Bronchial smooth muscle cell (primary cell): ENCODE measurements around the gene EXOSC6. TPM values are rescaled to one million over a fixed set of nuclear protein-coding genes. Genes with fewer than 3 reads are reported as not detected.

ENCODE experiments used
- total RNA-seq: library from RNA; depleted of rRNA; stranded (reverse); fragments of >200 nt; gene quantifications from 2 replicates; pipeline ENCODE4 v1.2.1, GENCODE V29; 2014

The EXOSC6 gene
- total RNA-seq = 13.2 and 15.5 TPM in 2 replicates

DNA sequence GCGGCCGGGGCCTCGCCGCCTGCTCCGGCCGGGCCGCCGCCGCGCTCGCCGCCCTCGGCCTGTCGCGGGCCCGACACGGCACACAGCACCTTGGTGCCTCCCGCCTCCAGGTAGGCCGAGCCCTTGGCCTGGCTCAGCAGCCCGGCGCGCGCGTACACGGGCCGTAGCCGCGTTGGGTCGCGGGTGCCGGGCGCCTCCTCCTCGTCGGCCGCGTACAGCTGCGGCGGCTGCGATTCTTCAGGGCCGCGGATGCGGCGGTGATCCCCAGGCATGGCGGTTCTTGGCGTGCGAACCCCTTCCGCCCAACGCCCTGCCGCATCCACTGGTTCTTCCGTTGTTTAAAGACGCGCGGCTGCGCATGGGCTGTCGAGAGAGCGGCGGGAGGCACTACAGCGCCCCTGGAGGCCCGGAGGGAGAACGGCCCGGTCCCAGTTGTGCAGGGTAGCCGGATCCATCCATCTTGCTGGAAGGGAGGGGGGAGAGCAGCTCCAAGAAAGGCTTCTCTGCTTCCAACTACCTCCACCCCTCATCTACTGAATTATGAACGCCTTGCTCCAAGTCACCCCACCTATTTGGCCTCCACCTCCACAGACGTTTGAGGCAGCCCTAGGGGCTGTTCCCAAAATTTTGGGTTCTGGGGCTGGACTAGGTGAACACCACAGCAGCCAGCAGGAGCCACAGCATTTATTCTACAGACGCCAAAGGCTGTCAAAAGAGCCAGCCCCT, at the start of gene EXOSC6:
Gene EXOSC6, minus strand, starts transcription at position 312 of the 726 bp plus-strand sequence. Its CDS starts 40 bp downstream, at position 272.

DNA sequence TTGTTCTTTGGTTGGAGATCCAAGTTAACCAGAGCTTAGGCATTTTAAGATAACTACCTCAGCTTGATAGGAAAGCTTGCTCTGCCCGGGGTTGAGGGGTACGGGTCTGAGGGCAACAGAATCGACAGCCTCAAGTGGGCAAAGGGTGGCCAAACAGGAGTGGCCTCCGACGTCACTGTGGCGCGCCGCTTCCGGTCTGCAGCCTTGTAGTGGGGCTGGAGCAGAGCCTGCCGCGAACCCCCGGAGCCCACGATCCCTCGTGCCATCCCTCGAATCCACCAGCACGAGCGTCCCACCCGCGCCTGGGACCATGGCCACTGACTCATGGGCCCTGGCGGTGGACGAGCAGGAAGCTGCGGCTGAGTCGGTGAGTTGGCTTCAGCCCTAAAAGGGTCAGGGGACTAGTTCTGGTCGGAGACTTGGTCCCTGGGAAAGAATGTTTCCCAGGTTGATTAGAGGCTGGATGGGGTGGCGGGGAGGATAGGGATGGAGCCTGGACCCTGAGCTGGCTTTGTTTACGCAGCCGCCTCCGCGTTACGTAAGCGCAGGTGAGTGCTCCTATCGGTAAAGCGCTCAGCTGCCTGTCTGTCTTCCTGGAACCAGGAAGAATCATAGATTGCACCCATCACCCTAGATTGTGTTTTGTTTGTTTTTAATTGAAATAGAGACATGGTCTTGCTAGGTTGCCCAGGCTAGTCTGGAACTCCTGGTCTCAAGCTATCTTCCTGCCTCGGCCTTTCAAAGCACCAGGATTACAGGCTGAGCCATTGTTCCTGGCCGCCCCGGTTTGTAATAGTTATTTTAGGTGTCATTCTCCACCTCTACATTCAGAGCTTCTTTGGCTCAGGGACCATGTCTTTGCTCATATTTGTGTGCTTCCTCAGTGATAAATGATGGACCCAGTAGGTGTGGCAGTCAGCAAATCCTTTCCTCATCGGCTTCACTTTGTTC, 47.5 kb upstream of the EXOSC6 start, which contains the start of gene DDX19B:
Gene DDX19B, plus strand, starts transcription at position 199 of the 951 bp plus-strand sequence. Its CDS starts 112 bp downstream, at position 311.

DNA sequence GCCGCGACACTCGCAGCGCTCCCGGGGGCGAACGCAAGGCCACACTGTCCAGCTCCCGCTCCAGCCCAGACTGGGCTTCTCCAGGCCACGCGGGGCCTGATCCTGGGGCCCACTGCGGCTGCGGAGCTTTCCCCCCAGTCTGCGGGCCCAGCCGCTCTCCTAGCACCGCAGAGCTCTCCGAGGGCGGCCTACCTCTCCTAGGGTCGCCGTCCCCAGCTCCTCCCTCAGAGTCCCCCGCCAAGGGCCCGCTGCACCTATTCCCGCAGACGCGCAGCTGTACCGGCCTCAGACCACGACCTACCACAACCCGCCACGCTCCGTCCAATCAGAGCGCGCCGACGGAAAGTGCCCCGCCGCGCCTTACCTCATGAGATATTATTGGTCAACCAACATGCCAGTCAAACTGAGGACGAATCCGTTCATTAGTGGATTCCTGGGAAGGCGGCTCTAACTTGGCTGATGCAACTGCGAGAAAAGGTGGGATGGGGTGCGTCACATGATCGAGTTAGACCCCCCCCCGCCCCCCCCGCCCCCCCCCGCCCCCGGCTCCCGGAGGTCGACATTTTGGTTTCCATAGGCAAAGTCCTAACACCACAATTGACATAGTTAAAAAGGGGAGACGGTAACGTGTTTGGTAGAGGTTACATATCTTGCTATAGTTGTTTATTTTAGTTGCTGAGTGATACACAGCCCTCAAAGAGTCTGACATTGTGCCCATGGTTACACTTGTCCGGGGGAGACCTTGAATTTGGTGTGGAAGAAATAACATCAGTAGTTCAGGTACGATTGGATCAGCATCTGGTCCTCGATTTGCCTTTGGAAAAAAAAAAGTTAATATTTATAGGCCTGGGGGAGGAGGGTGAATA, 37.7 kb upstream of the EXOSC6 start, which contains the start of gene AARS1:
Gene AARS1, minus strand, starts transcription at position 278 of the 866 bp plus-strand sequence. CDS start 6,743 bp downstream, outside the sequence.

Other genes with a start within 250 kb of the EXOSC6 start
- 14.8 and 16.1 TPM in 2 replicates for gene PDPR, start 137.6 kb downstream of the EXOSC6 start, total RNA-seq
- gene CLEC18C, start 78.2 kb downstream of the EXOSC6 start, total RNA-seq = under 0.01 TPM in 1 of 2 replicates, not detected in the other
- 114 and 224 TPM in 2 replicates for gene AARS1, start 37.6 kb upstream of the EXOSC6 start, total RNA-seq
- 22.1 and 22.4 TPM in 2 replicates for gene DDX19B, start 47.2 kb upstream of the EXOSC6 start, total RNA-seq
- 29.4 and 32.9 TPM in 2 replicates for gene DDX19A, start 95.0 kb upstream of the EXOSC6 start, total RNA-seq
- gene ST3GAL2, start 187.2 kb upstream of the EXOSC6 start, total RNA-seq = 10.5 and 14.5 TPM in 2 replicates
- 8.8 and 9.6 TPM in 2 replicates for gene FCSK, start 202.7 kb upstream of the EXOSC6 start, total RNA-seq